Mesodermal cell (in vitro differentiated cells): ENCODE data around the gene SPN. TPM values are rescaled to one million over a fixed set of nuclear protein-coding genes. Genes with fewer than 3 reads are reported as not detected.
A peak's percentile ranks its signal among the peaks of the same experiment; 100 is the strongest.
"Not testable (repeated sequence)": the region's sequence is repeated elsewhere in the genome, so short reads cannot be mapped to it uniquely, and the experiment has no call there.

Experiments
- H3K27ac ChIP-seq: 2 replicates; pipeline ENCODE4 v1.7.0; 2013; ENCODE audit warnings: mild to moderate bottlenecking, low read depth, low read length, moderate library complexity; ENCODE audit not compliant: severe bottlenecking
- H3K36me3 ChIP-seq: 2 replicates; pipeline ENCODE4 v1.7.1; 2013; ENCODE audit warnings: mild to moderate bottlenecking, low read length, moderate library complexity; ENCODE audit not compliant: control insufficient read depth, insufficient read depth
- H3K4me1 ChIP-seq: one replicate; pipeline ENCODE4 v1.7.1; 2013; ENCODE audit warnings: mild to moderate bottlenecking, low read length; ENCODE audit not compliant: insufficient read depth, control insufficient read depth, poor library complexity, severe bottlenecking
- H3K4me3 ChIP-seq: 2 replicates; pipeline ENCODE4 v1.7.0; 2013; ENCODE audit warnings: low read length, control low read depth, mild to moderate bottlenecking; ENCODE audit not compliant: insufficient read depth, poor library complexity, severe bottlenecking; ENCODE audit errors: extremely low read depth
- H3K9me3 ChIP-seq: 2 replicates; pipeline ENCODE4 v1.7.1; 2013; ENCODE audit warnings: mild to moderate bottlenecking, low read length, moderate library complexity; ENCODE audit not compliant: control insufficient read depth
- WGBS, 2 experiments: methylation state at CpG; one replicate each; pipeline ENCODE4 v1.1.5; 2013; ENCODE audit warnings: missing lambda C conversion rate in 2 of 2; ENCODE audit not compliant: insufficient coverage in 2 of 2; 5-methylcytosine and 5-hydroxymethylcytosine counted together
- polyA plus RNA-seq, 2 experiments: library from polyadenylated mRNA; stranded (reverse); fragments of 50-300 nt; gene quantifications; one replicate each; pipeline ENCODE4 v1.2.3, GENCODE V29; 2013

SPN gene, protein sequence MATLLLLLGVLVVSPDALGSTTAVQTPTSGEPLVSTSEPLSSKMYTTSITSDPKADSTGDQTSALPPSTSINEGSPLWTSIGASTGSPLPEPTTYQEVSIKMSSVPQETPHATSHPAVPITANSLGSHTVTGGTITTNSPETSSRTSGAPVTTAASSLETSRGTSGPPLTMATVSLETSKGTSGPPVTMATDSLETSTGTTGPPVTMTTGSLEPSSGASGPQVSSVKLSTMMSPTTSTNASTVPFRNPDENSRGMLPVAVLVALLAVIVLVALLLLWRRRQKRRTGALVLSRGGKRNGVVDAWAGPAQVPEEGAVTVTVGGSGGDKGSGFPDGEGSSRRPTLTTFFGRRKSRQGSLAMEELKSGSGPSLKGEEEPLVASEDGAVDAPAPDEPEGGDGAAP
- 0.88 TPM for polyA plus RNA-seq (2013, experiment 1 of 2)
- polyA plus RNA-seq (2013, experiment 2 of 2): 0.40 TPM

DNA sequence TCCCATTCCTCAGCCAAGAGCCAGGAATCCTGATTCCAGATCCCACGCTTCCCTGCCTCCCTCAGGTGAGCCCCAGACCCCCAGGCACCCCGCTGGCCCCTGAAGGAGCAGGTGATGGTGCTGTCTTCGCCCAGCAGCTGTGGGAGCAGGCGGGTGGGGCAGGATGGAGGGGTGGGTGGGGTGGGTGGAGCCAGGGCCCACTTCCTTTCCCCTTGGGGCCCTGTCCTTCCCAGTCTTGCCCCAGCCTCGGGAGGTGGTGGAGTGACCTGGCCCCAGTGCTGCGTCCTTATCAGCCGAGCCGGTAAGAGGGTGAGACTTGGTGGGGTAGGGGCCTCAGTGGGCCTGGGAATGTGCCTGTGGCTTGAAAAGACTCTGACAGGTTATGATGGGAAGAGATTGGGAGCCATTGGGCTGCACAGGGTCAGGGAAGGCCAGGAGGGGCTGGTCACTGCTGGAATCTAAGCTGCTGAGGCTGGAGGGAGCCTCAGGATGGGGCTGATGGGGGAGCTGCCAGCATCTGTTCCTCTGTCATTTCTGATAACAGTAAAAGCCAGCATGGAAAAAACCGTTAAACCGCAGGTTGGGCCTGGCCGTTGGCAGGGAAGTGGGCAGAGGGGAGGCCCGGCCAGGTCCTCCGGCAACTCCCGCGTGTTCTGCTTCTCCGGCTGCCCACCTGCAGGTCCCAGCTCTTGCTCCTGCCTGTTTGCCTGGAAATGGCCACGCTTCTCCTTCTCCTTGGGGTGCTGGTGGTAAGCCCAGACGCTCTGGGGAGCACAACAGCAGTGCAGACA is at the start of gene SPN:
TSS of gene SPN (plus strand) at position 232 of the 791 bp plus-strand sequence. CDS start at position 714, 482 bp downstream.
- Histone ChIP-seq H3K36me3 (no peaks in the 10 kb centered on the region), H3K9me3 (no peaks in the 10 kb centered on the region), H3K4me3 (no peak within 1 kb of the TSS), H3K27ac (no peak within 1 kb of the TSS), H3K4me1 (peaks cover 8% of the 10 kb centered on the region)
- WGBS, 2 experiments: 89 to 95% methylated on average over 11 to 13 of the region's 18 CpGs

DNA sequence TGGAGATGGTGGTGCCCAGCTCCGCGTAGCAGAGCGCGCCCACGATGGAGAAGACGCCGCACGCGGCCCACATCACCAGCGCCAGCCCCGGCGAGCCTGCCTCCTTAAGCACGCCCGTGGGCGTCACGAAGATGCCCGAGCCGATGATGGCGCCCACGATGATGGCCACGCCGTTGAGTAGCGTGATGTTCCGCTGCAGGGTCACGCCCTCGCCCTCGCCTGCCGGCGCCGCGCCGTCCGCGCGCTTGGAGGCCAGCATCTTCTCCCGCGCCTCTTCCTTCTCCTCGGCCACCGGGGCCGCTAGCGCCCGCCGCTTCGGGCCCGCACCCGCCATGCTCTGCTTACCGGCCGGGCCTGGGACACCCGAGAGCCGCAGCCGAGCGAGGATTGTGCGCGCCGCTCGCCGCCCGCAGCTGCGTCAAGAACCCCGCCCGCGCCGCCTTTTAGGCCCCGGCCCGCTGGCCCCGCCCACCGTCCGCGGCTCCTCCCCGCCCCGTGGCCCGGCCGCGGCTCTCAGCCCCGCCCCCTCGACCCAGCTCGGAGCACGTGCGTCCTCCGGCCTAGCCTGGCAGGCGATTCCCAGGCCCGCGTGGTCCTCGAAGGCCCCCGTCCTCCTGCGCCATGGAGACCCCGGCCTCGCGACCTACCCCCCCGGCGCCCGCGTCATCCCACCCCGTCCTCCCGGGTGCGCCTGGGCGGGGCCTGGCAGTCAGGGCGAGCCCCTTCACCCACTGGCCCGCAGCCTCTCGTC is 49.6 kb upstream of the SPN start:
- not testable (repeated sequence) for H3K36me3 ChIP-seq, H3K9me3 ChIP-seq, H3K27ac ChIP-seq, H3K4me1 ChIP-seq
- H3K4me3 ChIP-seq: peak overlapping the region; percentile 65
- WGBS, 2 experiments: 0 to 1% methylated on average over 57 to 65 of the region's 100 CpGs

DNA sequence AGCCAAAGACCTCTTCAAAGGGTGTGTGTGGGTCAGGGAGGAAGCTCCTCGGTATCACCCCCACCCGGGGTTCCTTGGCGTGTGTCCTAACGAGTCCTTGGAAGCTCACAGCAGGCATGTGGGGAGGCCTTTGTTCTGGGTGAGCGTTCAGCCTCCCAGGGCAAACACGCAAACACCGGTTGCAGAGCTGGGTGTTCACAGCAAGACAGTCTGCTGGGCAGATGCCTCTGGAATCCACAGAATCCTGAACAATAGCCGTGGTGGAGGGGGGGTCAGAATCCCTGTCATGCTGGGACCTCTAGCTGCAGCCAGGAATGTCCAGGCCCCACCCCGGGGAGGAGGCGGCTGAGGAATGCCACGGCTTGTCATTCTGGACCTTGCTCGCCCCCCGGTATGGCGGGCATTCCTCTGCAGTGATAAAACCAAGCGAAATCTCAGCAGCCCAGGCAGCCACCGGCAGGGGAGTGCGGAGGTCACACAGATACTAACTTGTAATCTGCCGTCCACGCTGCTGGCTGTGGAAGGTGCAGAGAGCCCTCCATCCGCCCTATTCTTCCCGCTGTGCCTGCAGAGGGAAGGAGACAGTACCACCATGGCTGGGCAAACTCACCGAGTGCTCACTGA is 48.2 kb upstream of the SPN start:
- 1 to 7% methylated on average over 13 to 14 of the region's 22 CpGs for WGBS, 2 experiments
- H3K4me1 ChIP-seq, H3K36me3 ChIP-seq, H3K4me3 ChIP-seq, H3K9me3 ChIP-seq: not testable (repeated sequence)
- H3K27ac ChIP-seq: peak overlapping the region; percentile 90

DNA sequence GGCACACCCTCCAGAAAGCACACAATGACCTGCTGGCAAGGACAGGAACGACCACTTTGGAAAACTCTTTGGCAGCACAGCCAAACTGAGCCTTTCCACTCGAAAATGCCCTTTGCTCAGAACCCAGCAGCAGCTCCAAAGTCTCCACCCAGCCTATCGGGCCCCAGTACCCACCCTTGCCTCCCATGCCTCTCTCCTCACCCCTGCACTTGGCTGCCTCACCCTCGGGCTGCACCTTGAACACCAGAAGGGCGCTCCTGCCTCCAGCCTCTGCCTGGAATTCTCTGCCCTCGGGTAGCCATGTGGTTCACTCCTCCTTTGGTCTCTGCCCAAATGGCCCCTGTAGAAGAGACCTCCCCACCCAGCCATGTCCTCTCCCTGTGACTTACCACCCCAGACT is 46.9 kb upstream of the SPN start:
- H3K36me3 ChIP-seq, H3K27ac ChIP-seq, H3K9me3 ChIP-seq, H3K4me3 ChIP-seq, H3K4me1 ChIP-seq: not testable (repeated sequence)
- WGBS, 2 experiments: 71% methylated on average over 2 of the region's 6 CpGs; no CpG with 5 or more reads in 1 of the 2 experiments

DNA sequence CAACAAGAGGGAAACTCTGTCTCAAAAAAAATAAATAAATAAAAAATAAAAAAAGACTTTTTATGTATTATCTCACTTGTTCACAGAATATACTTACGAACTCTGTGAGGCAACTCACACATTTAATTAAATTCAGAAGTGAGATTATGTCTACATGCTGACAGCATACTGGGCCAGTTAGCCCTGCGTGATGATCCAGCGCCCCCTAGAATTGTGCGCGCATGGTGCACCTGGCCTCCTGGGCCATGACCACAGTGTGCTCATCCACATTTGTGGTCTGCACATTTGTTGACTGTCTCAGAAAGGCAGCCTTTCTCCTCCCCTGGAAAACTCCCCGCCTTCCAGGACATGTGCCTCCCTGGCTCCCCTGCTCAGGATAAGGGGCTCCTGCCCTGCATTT is 42.5 kb upstream of the SPN start:
- not testable (repeated sequence) for H3K9me3 ChIP-seq, H3K4me3 ChIP-seq, H3K36me3 ChIP-seq, H3K4me1 ChIP-seq, H3K27ac ChIP-seq
- 91 to 96% methylated on average over 4 of the region's 6 CpGs for WGBS, 2 experiments

DNA sequence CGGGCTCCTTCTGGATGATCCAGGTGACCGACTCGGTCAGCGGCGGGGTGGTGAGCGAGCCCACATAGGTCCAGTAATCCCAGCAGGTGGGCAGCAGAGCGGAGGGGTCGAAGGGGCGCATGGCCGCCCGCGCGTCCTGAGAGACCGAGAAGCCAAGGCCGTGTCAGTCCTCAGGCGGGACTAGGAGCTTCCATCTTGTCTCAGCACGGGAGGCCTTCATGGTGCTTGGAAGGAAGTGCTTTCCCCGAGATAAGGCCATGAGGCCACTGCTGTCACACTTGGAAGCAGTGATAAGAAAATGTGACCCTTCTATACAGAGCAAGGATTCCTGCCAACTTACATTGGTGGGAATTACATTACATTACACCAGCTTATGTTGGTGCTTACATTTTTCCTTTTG is 40.3 kb upstream of the SPN start:
- not testable (repeated sequence) for H3K4me3 ChIP-seq, H3K4me1 ChIP-seq, H3K9me3 ChIP-seq, H3K27ac ChIP-seq, H3K36me3 ChIP-seq
- WGBS, 2 experiments: 93 to 100% methylated on average over 6 to 8 of the region's 18 CpGs

DNA sequence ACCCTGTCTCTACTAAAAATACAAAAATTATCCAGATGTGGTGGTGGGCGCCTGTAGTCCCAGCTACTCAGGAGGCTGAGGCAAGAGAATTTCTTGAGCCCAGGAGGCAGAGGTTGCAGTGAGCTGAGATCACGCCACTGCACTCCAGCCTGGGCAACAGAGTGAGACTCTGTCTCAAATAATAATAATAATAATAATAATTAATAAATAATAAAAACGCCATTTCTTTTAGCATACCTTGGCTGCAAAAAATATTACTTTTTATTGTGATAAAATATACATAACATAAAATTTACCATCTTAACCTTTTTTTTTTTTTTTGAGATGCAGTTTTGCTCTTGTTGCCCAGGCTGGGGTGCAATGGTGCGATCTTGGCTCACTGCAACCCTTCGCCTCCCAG is 39.8 kb upstream of the SPN start:
- H3K27ac ChIP-seq, H3K9me3 ChIP-seq, H3K4me1 ChIP-seq, H3K4me3 ChIP-seq, H3K36me3 ChIP-seq: not testable (repeated sequence)
- no CpG with 5 or more reads among the region's 5 CpGs for WGBS, 2 experiments

DNA sequence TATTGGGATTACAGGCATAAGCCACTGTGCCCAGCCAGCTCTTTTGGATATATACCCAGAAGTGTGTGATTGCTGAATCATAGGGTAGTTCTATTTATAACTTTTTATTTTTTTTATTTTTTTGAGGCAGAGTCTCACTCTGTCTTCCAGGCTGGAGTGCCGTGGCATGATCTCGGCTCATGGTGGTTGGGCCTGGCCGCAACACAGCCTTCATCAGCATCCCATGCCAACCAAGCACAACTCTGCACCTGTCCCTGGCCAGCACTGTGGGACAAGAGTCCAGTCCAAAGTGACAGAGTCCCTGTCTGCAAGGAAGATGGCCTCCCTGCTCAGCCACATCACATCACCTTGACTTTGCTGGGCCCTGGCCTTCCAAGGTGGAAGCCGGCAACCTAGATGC is 37.9 kb upstream of the SPN start:
- not testable (repeated sequence) for H3K4me3 ChIP-seq, H3K27ac ChIP-seq, H3K36me3 ChIP-seq, H3K4me1 ChIP-seq, H3K9me3 ChIP-seq
- WGBS, 2 experiments: 92 to 100% methylated on average over 2 of the region's 4 CpGs

DNA sequence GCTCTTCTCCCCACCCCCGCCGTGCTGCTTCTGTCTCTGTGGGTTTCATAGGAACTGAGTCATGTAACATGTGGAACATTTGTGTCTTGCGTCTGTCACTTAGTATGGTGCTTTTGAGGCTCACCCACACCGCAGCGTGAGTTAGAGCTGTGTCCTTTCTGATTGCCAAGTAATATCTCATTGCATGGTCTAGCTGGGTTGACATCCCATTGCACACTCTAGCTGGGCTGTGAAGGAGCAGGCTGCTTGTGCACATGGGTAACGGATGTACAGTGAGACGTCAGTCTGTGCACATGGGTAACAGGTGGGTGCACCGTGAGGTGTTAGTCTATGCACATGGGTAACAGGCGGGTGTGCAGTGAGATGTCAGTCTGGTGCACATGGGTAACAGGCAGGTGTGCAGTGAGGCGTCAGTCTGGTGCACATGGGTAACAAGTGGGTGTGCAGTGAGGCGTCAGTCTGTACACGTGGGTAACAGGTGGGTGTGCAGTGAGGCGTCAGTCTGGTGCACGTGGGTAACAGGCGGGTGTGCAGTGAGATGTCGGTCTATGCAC is 36.2 kb upstream of the SPN start:
- not testable (repeated sequence) for H3K9me3 ChIP-seq, H3K36me3 ChIP-seq, H3K27ac ChIP-seq, H3K4me1 ChIP-seq, H3K4me3 ChIP-seq
- 90% methylated on average over 9 to 11 of the region's 16 CpGs for WGBS, 2 experiments

DNA sequence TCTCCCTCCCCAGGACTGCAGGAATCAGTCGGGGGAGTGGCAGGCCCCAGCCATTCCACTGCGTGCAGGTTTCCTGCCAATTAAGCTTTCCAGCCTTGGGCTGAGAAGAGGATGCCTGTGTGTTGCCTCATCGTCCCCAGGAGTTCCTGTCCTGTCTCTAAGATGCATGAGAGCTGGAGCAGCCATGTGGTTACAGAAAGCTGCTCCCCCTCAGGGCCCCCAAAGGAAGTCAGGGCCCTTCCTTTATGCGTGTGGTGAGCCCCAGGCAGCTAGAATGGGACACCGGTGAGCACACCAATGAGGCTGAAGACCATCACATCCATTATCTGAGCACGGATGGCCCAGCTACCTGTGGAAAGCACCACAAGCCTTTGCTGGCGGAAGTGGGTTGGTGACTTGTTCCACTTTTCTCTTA is 35.4 kb upstream of the SPN start:
- no CpG with 5 or more reads among the region's 7 CpGs for WGBS, 2 experiments
- H3K27ac ChIP-seq, H3K9me3 ChIP-seq, H3K36me3 ChIP-seq, H3K4me1 ChIP-seq, H3K4me3 ChIP-seq: not testable (repeated sequence)
